NB4 (cell line): Measurements from ENCODE around the gene RER1.

Source experiments
- DNase-seq: peaks from one replicate; pipeline ENCODE4 v3.0.0; 2010; ENCODE audit warnings: low read depth
- H3K4me3 ChIP-seq: one replicate; pipeline ENCODE4 v1.5.1; 2011; ENCODE audit warnings: mild to moderate bottlenecking, low read depth, low read length, moderate library complexity
- MAX ChIP-seq: IDR thresholded peaks from 2 replicates; pipeline ENCODE4 v1.6.1; 2011; ENCODE audit warnings: low read depth, low read length
- MYC ChIP-seq: IDR thresholded peaks from 2 replicates; pipeline ENCODE4 v1.6.1; 2011; ENCODE audit warnings: low read depth, low read length
- POLR2A ChIP-seq: IDR thresholded peaks from 2 replicates; pipeline ENCODE4 v1.6.1; 2011; ENCODE audit warnings: mild to moderate bottlenecking; ENCODE audit not compliant: insufficient read length; ENCODE audit errors: extremely low read depth
- TF ChIP-seq, protein P1 (sequence below): IDR thresholded peaks from one replicate; pipeline ENCODE4 v1.5.1; 2012; ENCODE audit warnings: low read depth, low read length

RER1 gene

GRCh38 chr1:2394220-2394619, 2.6 kb downstream of the RER1 start:
- no peak for TF ChIP-seq MAX
- TF ChIP-seq, protein P1, sequence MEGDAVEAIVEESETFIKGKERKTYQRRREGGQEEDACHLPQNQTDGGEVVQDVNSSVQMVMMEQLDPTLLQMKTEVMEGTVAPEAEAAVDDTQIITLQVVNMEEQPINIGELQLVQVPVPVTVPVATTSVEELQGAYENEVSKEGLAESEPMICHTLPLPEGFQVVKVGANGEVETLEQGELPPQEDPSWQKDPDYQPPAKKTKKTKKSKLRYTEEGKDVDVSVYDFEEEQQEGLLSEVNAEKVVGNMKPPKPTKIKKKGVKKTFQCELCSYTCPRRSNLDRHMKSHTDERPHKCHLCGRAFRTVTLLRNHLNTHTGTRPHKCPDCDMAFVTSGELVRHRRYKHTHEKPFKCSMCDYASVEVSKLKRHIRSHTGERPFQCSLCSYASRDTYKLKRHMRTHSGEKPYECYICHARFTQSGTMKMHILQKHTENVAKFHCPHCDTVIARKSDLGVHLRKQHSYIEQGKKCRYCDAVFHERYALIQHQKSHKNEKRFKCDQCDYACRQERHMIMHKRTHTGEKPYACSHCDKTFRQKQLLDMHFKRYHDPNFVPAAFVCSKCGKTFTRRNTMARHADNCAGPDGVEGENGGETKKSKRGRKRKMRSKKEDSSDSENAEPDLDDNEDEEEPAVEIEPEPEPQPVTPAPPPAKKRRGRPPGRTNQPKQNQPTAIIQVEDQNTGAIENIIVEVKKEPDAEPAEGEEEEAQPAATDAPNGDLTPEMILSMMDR, result no peak
- TF ChIP-seq POLR2A, result no peak
- TF ChIP-seq MYC, result no peak

GRCh38 chr1:2394761-2395160, 3.1 kb downstream of the RER1 start:
- H3K4me3 ChIP-seq, result no peak overlapping the region
- TF ChIP-seq, protein P1, result no peak
- TF ChIP-seq MAX, result no peak
- no peak for TF ChIP-seq MYC
- TF ChIP-seq POLR2A, result no peak
- no peak for DNase-seq

More at GRCh38 chr1:2394220-2394619, 2.6 kb downstream of the RER1 start:
- no peak for DNase-seq
- H3K4me3 ChIP-seq, result no peak overlapping the region

DNA sequence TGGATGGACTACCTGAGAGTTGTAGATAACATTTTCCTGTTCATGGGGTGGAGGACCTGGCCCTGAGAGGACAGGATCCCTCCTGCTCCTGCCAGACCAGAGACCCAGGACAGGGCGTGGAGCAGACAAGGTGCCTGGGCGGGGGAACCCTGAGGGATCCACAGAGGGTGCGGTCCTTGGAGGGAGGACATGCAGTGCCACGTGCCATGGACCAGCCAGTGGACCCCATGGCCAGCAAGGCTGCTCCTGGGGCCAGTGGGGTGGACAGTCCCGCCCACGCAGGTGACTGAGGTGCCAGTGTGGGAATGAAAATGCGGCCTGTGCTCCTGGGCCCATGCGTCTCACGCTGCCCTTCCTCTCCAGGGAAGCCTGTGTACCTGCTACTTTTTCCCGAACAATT, 3.6 kb downstream of the RER1 start:
- H3K4me3 ChIP-seq, result no peak overlapping the region
- TF ChIP-seq MAX (no peak), POLR2A (no peak), MYC (no peak)
- TF ChIP-seq, protein P1, result no peak
- no peak for DNase-seq

DNA sequence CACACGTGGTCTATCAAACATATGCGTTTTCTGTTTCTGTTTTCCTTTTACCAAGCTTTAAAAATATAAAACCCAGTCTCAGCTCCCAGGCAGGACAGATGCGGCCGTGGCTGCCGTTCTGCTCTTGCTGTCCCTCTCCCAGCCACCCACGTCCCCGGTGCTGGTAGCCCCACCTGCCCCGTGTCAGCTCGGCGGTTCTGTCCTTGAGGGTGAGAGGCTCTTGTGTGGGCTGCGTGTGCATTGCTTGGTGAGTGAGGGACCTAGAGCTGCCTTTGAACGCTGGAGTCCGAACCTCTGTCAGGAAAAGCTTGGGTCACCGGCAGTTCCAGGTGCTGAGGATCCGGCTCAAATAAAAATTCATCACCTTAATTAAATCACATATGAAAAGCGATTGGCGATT, 4.4 kb downstream of the RER1 start:
- DNase-seq, result no peak
- TF ChIP-seq MYC, result no peak
- no peak for TF ChIP-seq MAX
- no peak for TF ChIP-seq POLR2A
- no peak overlapping the region for H3K4me3 ChIP-seq

GRCh38 chr1:2396476-2396875, 4.8 kb downstream of the RER1 start:
- DNase-seq, result peak; percentile 43
- no peak overlapping the region for H3K4me3 ChIP-seq
- TF ChIP-seq, protein P1, result no peak
- TF ChIP-seq POLR2A, result no peak
- no peak for TF ChIP-seq MAX
- no peak for TF ChIP-seq MYC

GRCh38 chr1:2397007-2397679, 5.5 kb downstream of the RER1 start:
- no peak for DNase-seq
- TF ChIP-seq, protein P1, result no peak
- no peak for TF ChIP-seq POLR2A
- no peak for TF ChIP-seq MAX
- TF ChIP-seq MYC, result no peak
- no peak overlapping the region for H3K4me3 ChIP-seq
